Mammary epithelial cell (primary cell): ENCODE results near the gene MGAT5.

Experiments
- EZH2 ChIP-seq: IDR thresholded peaks from 2 replicates; pipeline ENCODE4 v1.6.1; 2012; ENCODE audit warnings: low read length, inconsistent platforms, borderline replicate concordance
- TF ChIP-seq, protein P1 (sequence below), 2 donors: IDR thresholded peaks in 1 of 2; conservative IDR thresholded peaks in 1 of 2; 2 replicates each; pipeline ENCODE4 v1.5.1; 2011 to 2012; ENCODE audit warnings: inconsistent platforms in 2 of 2, low read length in 2 of 2, mild to moderate bottlenecking in 2 of 2, control low read depth in 1 of 2, low read depth in 1 of 2; ENCODE audit not compliant: insufficient read depth in 1 of 2; ENCODE audit errors: extremely low read depth in 1 of 2

DNA sequence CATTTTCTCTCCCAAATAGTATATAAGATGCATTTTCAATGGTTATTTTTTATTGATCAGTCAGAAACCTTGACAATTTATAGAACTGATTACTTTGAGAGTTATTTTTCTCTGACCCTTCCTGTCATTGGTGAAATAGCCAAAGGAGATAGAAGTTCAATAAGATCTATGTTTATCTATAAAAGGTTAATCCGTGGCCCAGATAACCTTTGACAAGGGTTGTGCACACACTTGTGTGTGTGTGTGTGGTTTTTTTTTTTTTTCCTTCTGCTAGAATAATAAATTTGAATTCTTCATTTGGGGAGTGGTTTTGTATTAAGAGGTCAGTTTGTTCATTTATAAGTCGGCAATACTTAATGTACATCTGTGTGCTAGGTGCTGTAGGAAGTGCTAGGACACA is 160.0 kb downstream of the MGAT5 start:
- TF ChIP-seq, protein P1, sequence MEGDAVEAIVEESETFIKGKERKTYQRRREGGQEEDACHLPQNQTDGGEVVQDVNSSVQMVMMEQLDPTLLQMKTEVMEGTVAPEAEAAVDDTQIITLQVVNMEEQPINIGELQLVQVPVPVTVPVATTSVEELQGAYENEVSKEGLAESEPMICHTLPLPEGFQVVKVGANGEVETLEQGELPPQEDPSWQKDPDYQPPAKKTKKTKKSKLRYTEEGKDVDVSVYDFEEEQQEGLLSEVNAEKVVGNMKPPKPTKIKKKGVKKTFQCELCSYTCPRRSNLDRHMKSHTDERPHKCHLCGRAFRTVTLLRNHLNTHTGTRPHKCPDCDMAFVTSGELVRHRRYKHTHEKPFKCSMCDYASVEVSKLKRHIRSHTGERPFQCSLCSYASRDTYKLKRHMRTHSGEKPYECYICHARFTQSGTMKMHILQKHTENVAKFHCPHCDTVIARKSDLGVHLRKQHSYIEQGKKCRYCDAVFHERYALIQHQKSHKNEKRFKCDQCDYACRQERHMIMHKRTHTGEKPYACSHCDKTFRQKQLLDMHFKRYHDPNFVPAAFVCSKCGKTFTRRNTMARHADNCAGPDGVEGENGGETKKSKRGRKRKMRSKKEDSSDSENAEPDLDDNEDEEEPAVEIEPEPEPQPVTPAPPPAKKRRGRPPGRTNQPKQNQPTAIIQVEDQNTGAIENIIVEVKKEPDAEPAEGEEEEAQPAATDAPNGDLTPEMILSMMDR (conservative IDR thresholded peaks at IDR 0.05 in 1 of 2, IDR thresholded peaks at IDR 0.05 in 1 of 2; ENCODE audit: extremely low read depth in 1 of 2, insufficient read depth in 1 of 2, low read depth in 1 of 2, low read length in 2 of 2), result no peak
- TF ChIP-seq EZH2, result no peak
